ENCODE results near the gene TMED8.

Gene TMED8

GRCh38 chr14:77359626-77360025 is 17.3 kb downstream of the TMED8 start:
- H3K4ac ChIP-seq (ENCODE audit: low read depth, low read length), result no peak overlapping the region
- no peaks in the 10 kb centered on the region for H3K4me1 ChIP-seq (ENCODE audit: control insufficient read depth, low read depth, low read length)
- DNase-seq, result no peak
- H3K4me3 ChIP-seq (ENCODE audit: low read length), result no peak overlapping the region
- H3K9ac ChIP-seq (ENCODE audit: low read length), result no peak overlapping the region
- H3K56ac ChIP-seq (ENCODE audit: low read length), result no peak overlapping the region
- no peak overlapping the region for H3K23ac ChIP-seq (ENCODE audit: low read length)
- H4K5ac ChIP-seq (ENCODE audit: low read length), result no peak overlapping the region
- no peaks in the 10 kb centered on the region for H3K79me1 ChIP-seq (ENCODE audit: low read length)
- no peak overlapping the region for H3K27ac ChIP-seq (ENCODE audit: low read depth, low read length)
- no peak overlapping the region for H2BK15ac ChIP-seq (replicated peaks; ENCODE audit: low read depth)
- H2AK5ac ChIP-seq (ENCODE audit: low read length), result no peak overlapping the region
- H2BK5ac ChIP-seq (ENCODE audit: low read length), result no peak overlapping the region
- H3K18ac ChIP-seq (ENCODE audit: low read length), result no peak overlapping the region
- no peak overlapping the region for H4K8ac ChIP-seq (ENCODE audit: low read depth, low read length)
- H3K79me2 ChIP-seq (ENCODE audit: control insufficient read depth, insufficient read depth, low read length), result no peaks in the 10 kb centered on the region
- no CpG with 5 or more reads among the region's 1 CpG for WGBS (ENCODE audit: extremely low coverage, insufficient coverage, low lambda C conversion rate)
- H3K4me2 ChIP-seq (ENCODE audit: low read length), result no peak overlapping the region
- H3K36me3 ChIP-seq (ENCODE audit: control insufficient read depth, insufficient read depth, low read length), result no peaks in the 10 kb centered on the region
- no peaks in the 10 kb centered on the region for H3K27me3 ChIP-seq (ENCODE audit: insufficient read depth, low read length, poor library complexity)
- no peak overlapping the region for H2BK120ac ChIP-seq (ENCODE audit: low read depth, low read length)

- H2BK5ac ChIP-seq (ENCODE audit: low read length), result no peak overlapping the region
- H3K79me1 ChIP-seq (ENCODE audit: low read length), result no peaks in the 10 kb centered on the region
- WGBS (ENCODE audit: extremely low coverage, insufficient coverage, low lambda C conversion rate), result no CpG with 5 or more reads among the region's 4 CpGs
- H3K27ac ChIP-seq (ENCODE audit: low read depth, low read length), result no peak overlapping the region
- H3K27me3 ChIP-seq (ENCODE audit: insufficient read depth, low read length, poor library complexity), result no peaks in the 10 kb centered on the region
- H2AK5ac ChIP-seq (ENCODE audit: low read length), result no peak overlapping the region
- DNase-seq, result no peak
- no peaks in the 10 kb centered on the region for H3K79me2 ChIP-seq (ENCODE audit: control insufficient read depth, insufficient read depth, low read length)
- no peak overlapping the region for H3K4ac ChIP-seq (ENCODE audit: low read depth, low read length)
- H3K56ac ChIP-seq (ENCODE audit: low read length), result no peak overlapping the region
- H3K36me3 ChIP-seq (ENCODE audit: control insufficient read depth, insufficient read depth, low read length), result no peaks in the 10 kb centered on the region
- no peak overlapping the region for H4K5ac ChIP-seq (ENCODE audit: low read length)
- no peak overlapping the region for H3K4me3 ChIP-seq (ENCODE audit: low read length)
- no peak overlapping the region for H3K18ac ChIP-seq (ENCODE audit: low read length)
- no peaks in the 10 kb centered on the region for H3K4me1 ChIP-seq (ENCODE audit: control insufficient read depth, low read depth, low read length)
- no peak overlapping the region for H2BK120ac ChIP-seq (ENCODE audit: low read depth, low read length)
- H4K8ac ChIP-seq (ENCODE audit: low read depth, low read length), result no peak overlapping the region
- no peak overlapping the region for H3K23ac ChIP-seq (ENCODE audit: low read length)
- no peak overlapping the region for H2BK15ac ChIP-seq (replicated peaks; ENCODE audit: low read depth)
- H3K9ac ChIP-seq (ENCODE audit: low read length), result no peak overlapping the region
- H3K4me2 ChIP-seq (ENCODE audit: low read length), result no peak overlapping the region
These were observed 20.0 kb downstream of the TMED8 start for GRCh38 chr14:77356899-77357298.

- H4K8ac ChIP-seq (ENCODE audit: low read depth, low read length), result no peak overlapping the region
- H4K5ac ChIP-seq (ENCODE audit: low read length), result no peak overlapping the region
- no peak overlapping the region for H2BK120ac ChIP-seq (ENCODE audit: low read depth, low read length)
- H3K79me1 ChIP-seq (ENCODE audit: low read length), result no peaks in the 10 kb centered on the region
- no peak overlapping the region for H3K9ac ChIP-seq (ENCODE audit: low read length)
- no peak overlapping the region for H3K27ac ChIP-seq (ENCODE audit: low read depth, low read length)
- H3K56ac ChIP-seq (ENCODE audit: low read length), result no peak overlapping the region
- WGBS (ENCODE audit: extremely low coverage, insufficient coverage, low lambda C conversion rate), result no CpG with 5 or more reads among the region's 4 CpGs
- no peak overlapping the region for H3K4me3 ChIP-seq (ENCODE audit: low read length)
- no peak overlapping the region for H3K4ac ChIP-seq (ENCODE audit: low read depth, low read length)
- H3K4me1 ChIP-seq (ENCODE audit: control insufficient read depth, low read depth, low read length), result no peaks in the 10 kb centered on the region
- H2BK15ac ChIP-seq (replicated peaks; ENCODE audit: low read depth), result no peak overlapping the region
- H3K4me2 ChIP-seq (ENCODE audit: low read length), result no peak overlapping the region
- H3K79me2 ChIP-seq (ENCODE audit: control insufficient read depth, insufficient read depth, low read length), result no peaks in the 10 kb centered on the region
- no peak for DNase-seq
- H2BK5ac ChIP-seq (ENCODE audit: low read length), result no peak overlapping the region
- H3K27me3 ChIP-seq (ENCODE audit: insufficient read depth, low read length, poor library complexity), result no peaks in the 10 kb centered on the region
- no peak overlapping the region for H3K18ac ChIP-seq (ENCODE audit: low read length)
- H3K23ac ChIP-seq (ENCODE audit: low read length), result no peak overlapping the region
- no peaks in the 10 kb centered on the region for H3K36me3 ChIP-seq (ENCODE audit: control insufficient read depth, insufficient read depth, low read length)
- no peak overlapping the region for H2AK5ac ChIP-seq (ENCODE audit: low read length)
These were observed 21.1 kb downstream of the TMED8 start for GRCh38 chr14:77355811-77356210.

- Histone ChIP-seq H4K8ac (ENCODE audit: low read depth, low read length) (no peak overlapping the region), H3K36me3 (ENCODE audit: control insufficient read depth, insufficient read depth, low read length) (no peaks in the 10 kb centered on the region), H2BK120ac (ENCODE audit: low read depth, low read length) (no peak overlapping the region), H3K18ac (ENCODE audit: low read length) (no peak overlapping the region), H3K9ac (ENCODE audit: low read length) (no peak overlapping the region), H2BK15ac (replicated peaks; ENCODE audit: low read depth) (no peak overlapping the region), H3K4me2 (ENCODE audit: low read length) (no peak overlapping the region), H3K27me3 (ENCODE audit: insufficient read depth, low read length, poor library complexity) (no peaks in the 10 kb centered on the region), H4K5ac (ENCODE audit: low read length) (no peak overlapping the region), H3K4ac (ENCODE audit: low read depth, low read length) (no peak overlapping the region), H2AK5ac (ENCODE audit: low read length) (no peak overlapping the region), H3K4me1 (ENCODE audit: control insufficient read depth, low read depth, low read length) (no peaks in the 10 kb centered on the region), H3K79me1 (ENCODE audit: low read length) (no peaks in the 10 kb centered on the region), H2BK5ac (ENCODE audit: low read length) (no peak overlapping the region), H3K23ac (ENCODE audit: low read length) (no peak overlapping the region), H3K56ac (ENCODE audit: low read length) (no peak overlapping the region), H3K27ac (ENCODE audit: low read depth, low read length) (no peak overlapping the region), H3K79me2 (ENCODE audit: control insufficient read depth, insufficient read depth, low read length) (no peaks in the 10 kb centered on the region), H3K4me3 (ENCODE audit: low read length) (no peak overlapping the region)
- no peak for DNase-seq
- WGBS (ENCODE audit: extremely low coverage, insufficient coverage, low lambda C conversion rate), result no CpG with 5 or more reads among the region's 5 CpGs
These were observed 23.3 kb downstream of the TMED8 start for GRCh38 chr14:77353469-77354141.

- no peak for DNase-seq
- WGBS (ENCODE audit: extremely low coverage, insufficient coverage, low lambda C conversion rate), result no CpG with 5 or more reads among the region's 3 CpGs
- no peak overlapping the region for H2BK120ac ChIP-seq (ENCODE audit: low read depth, low read length)
These were observed 29.1 kb downstream of the TMED8 start for GRCh38 chr14:77347751-77348150.

GRCh38 chr14:77346495-77346894 is 30.4 kb downstream of the TMED8 start:
- H3K36me3 ChIP-seq (ENCODE audit: control insufficient read depth, insufficient read depth, low read length), result no peaks in the 10 kb centered on the region
- WGBS (ENCODE audit: extremely low coverage, insufficient coverage, low lambda C conversion rate), result no CpG with 5 or more reads among the region's 2 CpGs
- H3K79me2 ChIP-seq (ENCODE audit: control insufficient read depth, insufficient read depth, low read length), result no peaks in the 10 kb centered on the region
- no peak overlapping the region for H3K27ac ChIP-seq (ENCODE audit: low read depth, low read length)
- no peak overlapping the region for H2BK5ac ChIP-seq (ENCODE audit: low read length)
- no peak overlapping the region for H4K5ac ChIP-seq (ENCODE audit: low read length)
- no peak overlapping the region for H3K56ac ChIP-seq (ENCODE audit: low read length)
- H3K4ac ChIP-seq (ENCODE audit: low read depth, low read length), result no peak overlapping the region
- no peak overlapping the region for H3K9ac ChIP-seq (ENCODE audit: low read length)
- no peak overlapping the region for H3K4me3 ChIP-seq (ENCODE audit: low read length)
- no peak overlapping the region for H2BK120ac ChIP-seq (ENCODE audit: low read depth, low read length)
- H3K4me1 ChIP-seq (ENCODE audit: control insufficient read depth, low read depth, low read length), result peaks cover 5% of the 10 kb centered on the region
- H3K18ac ChIP-seq (ENCODE audit: low read length), result no peak overlapping the region
- no peaks in the 10 kb centered on the region for H3K27me3 ChIP-seq (ENCODE audit: insufficient read depth, low read length, poor library complexity)
- no peak overlapping the region for H2BK15ac ChIP-seq (replicated peaks; ENCODE audit: low read depth)
- no peak for DNase-seq
- no peaks in the 10 kb centered on the region for H3K79me1 ChIP-seq (ENCODE audit: low read length)
- no peak overlapping the region for H3K4me2 ChIP-seq (ENCODE audit: low read length)
- H4K8ac ChIP-seq (ENCODE audit: low read depth, low read length), result no peak overlapping the region
- no peak overlapping the region for H3K23ac ChIP-seq (ENCODE audit: low read length)
- H2AK5ac ChIP-seq (ENCODE audit: low read length), result no peak overlapping the region

More at GRCh38 chr14:77347751-77348150, 29.1 kb downstream of the TMED8 start:
- H3K79me1 ChIP-seq (ENCODE audit: low read length), result no peaks in the 10 kb centered on the region
- H3K36me3 ChIP-seq (ENCODE audit: control insufficient read depth, insufficient read depth, low read length), result no peaks in the 10 kb centered on the region
- no peaks in the 10 kb centered on the region for H3K79me2 ChIP-seq (ENCODE audit: control insufficient read depth, insufficient read depth, low read length)
- no peak overlapping the region for H2BK5ac ChIP-seq (ENCODE audit: low read length)
- H4K5ac ChIP-seq (ENCODE audit: low read length), result no peak overlapping the region
- H3K4me2 ChIP-seq (ENCODE audit: low read length), result no peak overlapping the region
- peaks cover 5% of the 10 kb centered on the region for H3K4me1 ChIP-seq (ENCODE audit: control insufficient read depth, low read depth, low read length)
- no peak overlapping the region for H3K56ac ChIP-seq (ENCODE audit: low read length)
- no peak overlapping the region for H3K4ac ChIP-seq (ENCODE audit: low read depth, low read length)
- no peak overlapping the region for H3K4me3 ChIP-seq (ENCODE audit: low read length)
- no peak overlapping the region for H3K18ac ChIP-seq (ENCODE audit: low read length)
- H3K27ac ChIP-seq (ENCODE audit: low read depth, low read length), result no peak overlapping the region
- H3K23ac ChIP-seq (ENCODE audit: low read length), result no peak overlapping the region
- no peak overlapping the region for H2AK5ac ChIP-seq (ENCODE audit: low read length)
- no peak overlapping the region for H3K9ac ChIP-seq (ENCODE audit: low read length)
- no peak overlapping the region for H4K8ac ChIP-seq (ENCODE audit: low read depth, low read length)
- no peak overlapping the region for H2BK15ac ChIP-seq (replicated peaks; ENCODE audit: low read depth)
- no peaks in the 10 kb centered on the region for H3K27me3 ChIP-seq (ENCODE audit: insufficient read depth, low read length, poor library complexity)
